ENCODE data around the gene NR4A3.

Gene NR4A3

DNA sequence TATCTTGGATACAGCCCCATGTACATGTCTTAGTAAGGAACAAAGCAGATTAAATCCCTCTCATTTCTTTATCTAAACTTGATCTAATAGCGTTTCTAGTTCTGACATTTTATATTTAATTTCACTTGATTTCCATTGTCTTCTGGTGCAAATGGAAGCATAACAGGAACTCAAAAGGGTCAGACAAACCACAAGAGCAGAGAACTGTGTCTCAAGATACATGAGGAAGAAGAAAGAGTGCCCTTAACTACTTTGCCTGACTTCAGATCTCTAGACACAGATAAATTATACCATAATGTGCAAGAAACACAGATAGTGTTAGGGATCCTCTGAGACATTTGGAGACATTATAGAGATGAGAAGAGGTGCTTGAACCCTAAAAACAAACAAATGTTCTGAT is 64.1 kb downstream of the NR4A3 start:
- no peaks in the 10 kb centered on the region for H3K27me3 Mint-ChIP-seq (ENCODE audit: low read depth, poor library complexity)
- H3K9me3 Mint-ChIP-seq: no peaks in the 10 kb centered on the region
- no peak for TF ChIP-seq CTCF (IDR thresholded peaks at IDR 0.05)
- no peak for DNase-seq
- H3K4me3 Mint-ChIP-seq: no peak overlapping the region
- H3K4me1 Mint-ChIP-seq: no peaks in the 10 kb centered on the region
- no peaks in the 10 kb centered on the region for H3K36me3 Mint-ChIP-seq (ENCODE audit: low read depth)
- H3K27ac Mint-ChIP-seq: no peak overlapping the region

GRCh38 chr9:99889120-99889519 is 67.4 kb downstream of the NR4A3 start:
- no peak overlapping the region for H3K27ac Mint-ChIP-seq
- TF ChIP-seq CTCF (IDR thresholded peaks at IDR 0.05): no peak
- H3K36me3 Mint-ChIP-seq (ENCODE audit: low read depth): no peaks in the 10 kb centered on the region
- DNase-seq: no peak
- H3K27me3 Mint-ChIP-seq (ENCODE audit: low read depth, poor library complexity): peaks cover 2% of the 10 kb centered on the region
- H3K9me3 Mint-ChIP-seq: no peaks in the 10 kb centered on the region
- H3K4me3 Mint-ChIP-seq: no peak overlapping the region
- H3K4me1 Mint-ChIP-seq: no peaks in the 10 kb centered on the region

DNA sequence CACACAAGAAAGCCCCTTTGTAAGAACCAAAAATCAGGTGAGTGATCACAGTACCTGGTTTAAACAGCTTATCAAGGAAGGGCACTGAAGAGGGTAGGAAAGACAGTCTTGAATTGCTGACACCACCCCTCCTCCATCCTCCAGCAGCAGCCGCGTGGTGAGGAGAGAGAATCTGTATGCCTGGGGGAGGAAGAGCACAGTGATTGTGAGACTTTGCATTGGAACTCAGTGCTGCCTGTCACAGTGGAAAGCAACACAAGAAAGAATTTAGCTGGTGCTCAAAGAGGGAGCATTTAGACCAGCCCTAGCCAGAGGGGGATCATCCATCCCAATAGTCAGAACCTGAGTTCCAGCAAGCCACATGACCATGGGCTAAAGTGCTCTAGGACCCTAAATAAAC is 73.1 kb downstream of the NR4A3 start:
- Mint-ChIP-seq H3K27me3 (ENCODE audit: low read depth, poor library complexity) (peaks cover 29% of the 10 kb centered on the region), H3K9me3 (no peaks in the 10 kb centered on the region), H3K4me3 (no peak overlapping the region), H3K36me3 (ENCODE audit: low read depth) (no peaks in the 10 kb centered on the region), H3K27ac (no peak overlapping the region), H3K4me1 (peaks cover 5% of the 10 kb centered on the region)
- TF ChIP-seq CTCF (IDR thresholded peaks at IDR 0.05): no peak
- no peak for DNase-seq

DNA sequence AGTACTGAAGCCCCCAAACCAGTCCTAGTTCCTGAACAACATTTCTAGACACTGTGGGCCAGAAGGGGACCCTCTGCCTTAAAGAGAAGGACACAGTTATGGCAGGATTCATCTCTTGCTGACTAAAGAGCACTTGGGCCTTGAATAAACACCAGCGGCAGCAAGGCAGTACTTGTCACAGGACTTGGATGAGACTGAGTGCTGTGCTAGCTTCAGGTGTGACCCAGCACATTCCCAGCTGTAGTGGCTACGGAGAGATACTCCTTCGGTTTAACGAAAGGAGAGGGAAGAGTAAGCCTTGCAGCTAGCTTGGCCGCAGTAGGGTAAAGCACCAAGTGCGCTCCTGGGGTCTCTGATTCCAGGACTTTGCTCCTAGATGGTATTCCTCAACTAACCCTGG is 73.8 kb downstream of the NR4A3 start:
- no peak overlapping the region for H3K27ac Mint-ChIP-seq
- H3K36me3 Mint-ChIP-seq (ENCODE audit: low read depth): no peaks in the 10 kb centered on the region
- H3K9me3 Mint-ChIP-seq: no peaks in the 10 kb centered on the region
- no peak for TF ChIP-seq CTCF (IDR thresholded peaks at IDR 0.05)
- H3K4me1 Mint-ChIP-seq: peaks cover 5% of the 10 kb centered on the region
- peaks cover 29% of the 10 kb centered on the region for H3K27me3 Mint-ChIP-seq (ENCODE audit: low read depth, poor library complexity)
- no peak for DNase-seq
- H3K4me3 Mint-ChIP-seq: no peak overlapping the region

- H3K27ac Mint-ChIP-seq: no peak overlapping the region
- TF ChIP-seq CTCF (IDR thresholded peaks at IDR 0.05): no peak
- peaks cover 5% of the 10 kb centered on the region for H3K4me1 Mint-ChIP-seq
These were observed 74.4 kb downstream of the NR4A3 start for GRCh38 chr9:99896119-99896518.

GRCh38 chr9:99903393-99903792 is 81.7 kb downstream of the NR4A3 start:
- H3K27ac Mint-ChIP-seq: no peak overlapping the region
- no peaks in the 10 kb centered on the region for H3K36me3 Mint-ChIP-seq (ENCODE audit: low read depth)
- no peak for TF ChIP-seq CTCF (IDR thresholded peaks at IDR 0.05)
- no peak overlapping the region for H3K4me3 Mint-ChIP-seq
- peaks cover 15% of the 10 kb centered on the region for H3K4me1 Mint-ChIP-seq
- DNase-seq: no peak
- H3K9me3 Mint-ChIP-seq: no peaks in the 10 kb centered on the region
- H3K27me3 Mint-ChIP-seq (ENCODE audit: low read depth, poor library complexity): peaks cover 38% of the 10 kb centered on the region

More at GRCh38 chr9:99896119-99896518, 74.4 kb downstream of the NR4A3 start:
- H3K27me3 Mint-ChIP-seq (ENCODE audit: low read depth, poor library complexity): peaks cover 33% of the 10 kb centered on the region
- no peaks in the 10 kb centered on the region for H3K9me3 Mint-ChIP-seq
- H3K4me3 Mint-ChIP-seq: no peak overlapping the region
- H3K36me3 Mint-ChIP-seq (ENCODE audit: low read depth): no peaks in the 10 kb centered on the region
- no peak for DNase-seq

Data from nephron progenitor cell (in vitro differentiated cells).